GM21526 (cell line): Measurements from ENCODE around the gene VPS13D.
"Not testable (repeated sequence)": the region's sequence is repeated elsewhere in the genome, so short reads cannot be mapped to it uniquely, and the experiment has no call there.

Experiments
- ATAC-seq: cut with Tn5 transposase; IDR thresholded peaks from one replicate; pipeline ENCODE4 v1.9.1; 2021; ENCODE audit warnings: moderate library complexity; ENCODE audit not compliant: unreplicated experiment, low FRiP score

Gene VPS13D

DNA sequence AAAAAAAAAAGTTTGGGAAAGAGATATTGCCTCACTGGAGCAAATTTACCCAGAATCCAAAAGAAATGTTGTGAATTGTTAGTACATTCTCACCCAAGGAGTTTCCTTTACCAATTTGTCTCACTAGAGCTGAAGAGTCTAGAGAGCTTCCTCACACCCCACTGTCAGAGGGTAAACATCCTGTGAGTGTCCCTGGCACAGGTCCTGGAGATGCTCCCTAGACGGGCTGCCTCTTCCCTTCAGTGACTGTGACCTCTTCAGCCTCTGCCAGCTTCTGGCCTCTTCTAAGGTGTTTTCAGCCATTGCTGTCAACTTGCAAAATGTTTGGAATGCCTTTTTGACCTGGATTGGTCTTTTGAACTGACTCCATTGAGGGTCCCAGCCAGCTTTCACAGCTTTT is 228.7 kb downstream of the VPS13D start:
- no peak for ATAC-seq

DNA sequence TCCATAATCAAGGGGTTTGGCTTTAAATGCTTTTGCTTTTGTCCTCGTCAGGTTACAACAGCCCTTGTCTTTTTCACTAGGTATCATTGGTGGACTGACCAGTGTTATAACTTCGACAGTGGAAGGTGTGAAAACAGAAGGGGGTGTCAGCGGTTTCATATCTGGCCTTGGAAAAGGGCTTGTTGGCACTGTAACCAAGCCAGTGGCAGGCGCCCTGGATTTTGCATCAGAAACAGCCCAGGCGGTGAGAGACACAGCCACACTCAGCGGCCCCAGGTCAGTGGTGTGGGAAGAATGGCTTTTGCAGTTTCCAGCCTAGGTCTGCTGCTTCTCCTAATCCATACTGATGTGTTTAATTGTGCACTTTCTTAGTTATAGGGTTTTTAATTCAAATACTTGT is 230.3 kb downstream of the VPS13D start:
- ATAC-seq = no peak

- no peak for ATAC-seq
These were observed 231.2 kb downstream of the VPS13D start for GRCh38 chr1:12460911-12461621.

DNA sequence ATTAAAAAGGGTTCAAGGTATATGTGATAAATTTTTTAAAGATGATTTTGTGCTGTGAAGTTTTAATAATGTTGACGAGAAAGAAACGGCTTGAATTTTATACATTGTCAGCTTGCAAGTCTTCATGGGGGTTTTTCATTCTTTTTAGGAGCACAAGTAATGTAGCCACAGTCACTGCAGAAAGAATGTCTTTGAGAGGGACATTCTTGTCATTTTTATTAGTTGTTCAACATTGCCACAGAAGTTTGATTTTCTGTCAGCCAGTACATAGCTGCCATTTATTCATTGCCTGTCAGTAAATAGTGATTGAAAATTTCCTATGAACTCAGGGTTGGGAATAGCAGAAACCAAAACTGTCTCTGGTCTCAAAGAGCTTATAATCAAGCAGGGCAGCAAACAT is 231.9 kb downstream of the VPS13D start:
- ATAC-seq = no peak

GRCh38 chr1:12462586-12462985 is 232.8 kb downstream of the VPS13D start:
- ATAC-seq = no peak

DNA sequence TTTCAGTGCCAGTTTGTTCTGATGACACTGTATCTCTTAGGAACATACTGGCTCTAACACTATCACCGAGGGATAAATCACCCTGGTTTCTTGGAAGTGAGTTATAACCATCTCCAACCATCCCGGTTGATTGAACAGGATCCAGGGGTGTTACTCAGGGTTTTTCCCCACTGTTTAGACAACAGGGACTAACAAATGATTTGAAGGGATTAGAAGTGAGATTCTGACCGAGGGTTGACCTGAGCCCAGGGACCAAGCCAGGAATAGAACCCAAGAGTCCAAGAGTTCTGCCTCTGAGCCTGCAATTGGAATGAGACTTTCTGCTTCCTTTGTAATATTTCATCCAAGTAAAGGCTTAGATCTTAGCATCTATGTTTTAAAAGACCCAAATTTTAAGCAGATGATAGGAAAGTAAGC is 234.2 kb downstream of the VPS13D start:
- no peak for ATAC-seq

GRCh38 chr1:12464598-12465056 is 234.8 kb downstream of the VPS13D start:
- ATAC-seq = no peak

DNA sequence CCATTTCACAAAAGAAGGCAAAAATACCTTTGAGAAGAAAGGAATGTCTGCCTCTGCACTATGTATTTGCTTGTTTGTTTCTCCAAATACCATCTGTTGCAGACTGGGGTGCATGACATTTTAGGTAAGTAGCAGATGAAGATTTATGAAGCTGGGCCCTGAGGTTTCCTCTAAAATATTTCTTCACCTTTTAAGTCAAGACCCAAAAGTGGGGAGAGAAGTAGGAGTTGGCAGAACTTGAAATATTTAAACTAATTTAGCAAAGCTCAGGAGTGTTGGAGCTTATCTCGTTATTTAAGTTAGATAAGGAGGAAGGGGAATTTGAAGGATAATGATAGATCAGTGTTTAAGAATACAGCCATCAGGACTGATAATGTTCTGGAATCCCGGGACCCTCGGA is 235.3 kb downstream of the VPS13D start:
- no peak for ATAC-seq

GRCh38 chr1:12466816-12467215 is 237.0 kb downstream of the VPS13D start:
- ATAC-seq = no peak

- no peak for ATAC-seq
These were observed 237.9 kb downstream of the VPS13D start for GRCh38 chr1:12467570-12468286.

DNA sequence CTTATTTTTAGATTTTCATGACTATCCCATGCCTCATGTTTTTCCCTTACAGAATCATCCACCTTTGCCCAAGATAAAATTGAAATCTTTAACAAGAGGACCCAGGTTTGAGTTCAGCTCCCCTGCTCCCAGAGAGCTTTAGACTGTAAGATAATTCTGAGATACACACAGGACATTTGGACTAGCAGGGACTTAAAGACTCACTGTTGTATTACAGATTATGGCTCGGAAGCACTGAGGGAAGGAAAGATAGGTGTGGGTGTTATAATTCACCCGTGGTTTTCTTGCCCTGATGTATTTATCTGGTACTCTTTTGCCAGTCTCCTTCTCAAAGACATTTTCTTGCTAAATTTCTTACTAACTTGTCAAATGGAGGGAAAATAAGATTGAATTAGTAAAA is 238.5 kb downstream of the VPS13D start:
- ATAC-seq = no peak

DNA sequence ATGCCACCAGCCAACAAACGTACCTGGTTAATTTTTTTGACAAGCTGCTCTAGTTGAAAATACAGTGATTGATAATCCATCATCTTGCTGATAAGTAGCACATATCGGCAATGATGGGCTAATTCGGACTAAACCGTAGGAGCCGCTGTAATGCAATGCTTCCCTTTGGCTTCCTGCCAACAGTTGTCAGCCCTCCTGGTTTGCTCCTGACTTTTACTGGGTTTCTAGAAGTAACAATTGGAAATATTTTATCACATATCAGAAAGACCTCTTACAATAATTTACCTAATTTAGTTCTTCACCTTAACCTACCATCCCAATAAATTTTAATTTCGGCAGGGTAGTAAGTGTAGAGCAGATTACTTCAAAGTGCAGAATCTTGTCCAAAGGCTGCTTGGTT is 239.7 kb downstream of the VPS13D start:
- ATAC-seq = no peak

DNA sequence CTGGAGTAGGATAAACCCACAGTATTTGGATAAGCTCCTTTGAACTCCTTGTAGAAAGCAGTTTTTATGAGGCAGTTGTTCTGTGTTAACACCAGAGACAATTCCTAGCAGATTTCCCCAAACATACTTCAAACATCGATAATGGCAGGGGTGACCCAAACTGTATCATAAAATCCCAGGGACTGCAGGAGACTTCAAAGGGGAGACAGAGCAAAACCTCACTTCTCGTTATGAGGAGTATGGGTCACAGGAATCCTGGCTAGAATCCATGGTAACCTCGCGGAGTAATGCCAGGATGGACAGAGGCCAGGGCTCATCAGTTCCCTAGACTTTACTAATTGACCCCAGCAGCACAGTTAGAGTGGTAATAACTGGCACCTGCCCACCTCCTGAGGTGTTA is 240.2 kb downstream of the VPS13D start:
- ATAC-seq = no peak

DNA sequence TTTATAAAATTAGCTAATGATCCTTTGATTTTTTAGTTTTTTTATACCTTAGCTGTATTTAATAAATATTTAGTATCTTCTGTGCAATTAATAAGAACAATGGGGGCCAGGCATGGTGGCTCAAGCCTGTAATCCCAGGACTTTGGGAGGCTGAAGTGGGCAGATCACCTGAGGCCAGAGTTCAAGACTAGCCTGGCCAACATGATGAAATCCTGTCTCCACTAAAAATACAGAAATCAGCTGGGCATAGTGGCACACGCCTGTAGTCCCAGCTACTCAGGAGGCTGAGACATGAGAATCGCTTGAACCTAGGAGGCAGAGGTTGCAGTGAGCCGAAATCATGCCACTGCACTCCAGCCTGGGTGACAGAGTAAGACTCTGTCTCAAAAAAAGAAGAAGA is 241.1 kb downstream of the VPS13D start:
- ATAC-seq = not testable (repeated sequence)

DNA sequence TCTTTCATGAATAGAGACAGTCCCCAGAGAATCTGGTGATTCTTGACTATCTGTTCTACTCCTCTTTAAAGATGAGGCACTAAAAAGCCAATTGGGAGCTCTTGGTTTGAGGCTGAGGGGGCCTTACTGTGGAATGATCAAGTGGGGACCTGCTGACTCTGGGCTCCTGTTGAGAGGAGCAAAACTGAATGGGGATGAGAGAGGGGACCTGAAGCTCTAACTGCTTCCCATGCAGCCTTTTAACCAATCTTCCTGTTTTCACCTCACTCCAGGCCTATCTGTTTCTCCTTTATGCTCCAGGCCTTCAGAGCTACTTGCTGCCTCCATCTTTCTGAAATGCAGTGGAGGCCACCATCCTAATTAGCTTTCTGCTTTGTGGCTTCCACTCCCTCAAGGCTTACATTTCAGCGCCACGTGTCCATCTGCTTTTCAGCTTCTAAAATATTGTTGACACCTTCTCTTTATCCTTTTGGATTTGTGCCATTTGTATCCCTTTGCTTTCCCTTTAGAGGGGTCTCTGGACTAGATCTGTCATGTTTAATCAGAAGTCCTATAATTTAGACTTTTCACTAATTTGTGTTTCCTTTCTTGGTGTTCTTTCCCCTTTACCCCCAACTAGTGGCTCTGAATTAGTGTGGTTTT is 242.4 kb downstream of the VPS13D start:
- ATAC-seq = no peak

- ATAC-seq = no peak
These were observed 243.1 kb downstream of the VPS13D start for GRCh38 chr1:12472798-12473551.

- no peak for ATAC-seq
These were observed 243.9 kb downstream of the VPS13D start for GRCh38 chr1:12473596-12474362.

DNA sequence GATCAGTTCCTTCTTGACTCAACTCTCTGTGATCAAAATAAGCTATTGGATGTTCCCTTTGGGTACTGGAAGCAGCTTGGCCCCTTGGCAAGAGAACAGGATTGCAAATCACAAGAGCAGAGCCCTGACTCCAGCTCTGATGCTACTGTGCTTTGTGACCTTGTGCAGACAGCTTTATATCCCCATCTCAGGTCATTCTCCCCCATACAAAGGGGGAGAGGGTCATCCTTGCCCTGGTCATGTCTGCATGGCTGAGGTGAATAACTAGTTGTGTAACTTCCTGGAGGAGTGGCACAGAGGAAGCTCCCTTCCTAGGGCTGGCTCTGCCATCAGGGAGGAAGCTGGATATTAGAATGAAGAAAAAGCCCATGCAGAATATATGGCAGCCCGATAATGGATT is 245.3 kb downstream of the VPS13D start:
- no peak for ATAC-seq

DNA sequence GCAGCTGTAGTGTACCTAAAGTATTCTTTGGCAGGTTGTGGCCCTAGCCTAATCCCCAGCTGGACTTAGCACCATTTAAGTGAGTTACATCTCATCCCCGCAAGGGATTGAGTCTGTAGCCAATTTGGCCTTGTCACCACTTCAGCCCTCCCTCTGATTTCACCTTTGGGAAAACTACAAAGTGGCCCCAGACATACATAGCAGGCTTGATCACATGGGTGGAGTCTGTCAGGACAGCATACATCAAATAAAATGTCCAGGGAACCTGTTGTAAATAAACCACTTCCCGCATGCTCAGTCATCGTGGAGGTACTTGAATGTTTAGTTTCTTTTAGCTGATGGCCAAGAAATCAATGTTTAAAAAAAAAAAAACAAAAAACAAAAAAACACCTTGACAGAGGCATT is 245.7 kb downstream of the VPS13D start:
- ATAC-seq = no peak

DNA sequence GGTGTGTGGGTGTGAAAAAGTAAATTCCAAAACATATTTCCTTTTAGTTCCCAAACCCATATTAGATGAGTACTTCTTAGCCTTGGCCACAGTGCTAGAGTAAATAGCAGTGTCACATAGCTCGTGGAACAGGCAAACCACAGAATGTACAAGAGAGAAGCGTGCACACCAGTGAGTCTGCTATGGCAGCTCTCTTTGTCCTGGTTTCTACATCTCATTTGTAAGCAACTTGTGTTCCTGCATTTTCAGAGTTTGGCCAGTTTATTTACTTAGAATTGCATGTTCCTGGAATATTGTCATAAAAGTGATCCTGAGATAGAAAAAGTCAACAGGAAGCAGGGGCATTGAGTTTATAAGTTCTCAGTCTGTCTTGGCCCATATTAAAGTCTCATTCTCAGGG is 246.1 kb downstream of the VPS13D start:
- no peak for ATAC-seq
